Measurements from ENCODE around the gene SMARCB1.

The SMARCB1 gene

GRCh38 chr22:23780146-23780748 lies 6.5 kb upstream of the SMARCB1 start:
- no peak for DNase-seq (ENCODE audit: low read depth, low spot score)

- DNase-seq (ENCODE audit: low read depth, low spot score) = no peak
These were observed 5.7 kb upstream of the SMARCB1 start for GRCh38 chr22:23781065-23781464.

GRCh38 chr22:23781511-23782183 lies 5.1 kb upstream of the SMARCB1 start:
- no peak for DNase-seq (ENCODE audit: low read depth, low spot score)

DNA sequence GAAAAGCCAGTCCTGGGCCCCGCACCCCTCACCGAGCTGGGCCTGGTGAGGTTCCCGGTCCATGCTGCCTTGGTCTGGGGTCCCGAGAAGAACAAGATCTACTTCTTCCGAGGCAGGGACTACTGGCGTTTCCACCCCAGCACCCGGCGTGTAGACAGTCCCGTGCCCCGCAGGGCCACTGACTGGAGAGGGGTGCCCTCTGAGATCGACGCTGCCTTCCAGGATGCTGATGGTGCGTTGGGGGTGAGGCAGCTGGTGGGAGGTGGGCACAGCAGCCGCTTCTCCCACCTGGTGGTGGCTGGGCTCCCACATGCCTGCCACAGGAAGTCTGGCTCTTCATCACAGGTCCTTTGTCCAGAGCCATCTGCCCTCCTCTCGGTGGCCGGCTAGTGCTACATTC lies 4.5 kb upstream of the SMARCB1 start:
- no peak for DNase-seq (ENCODE audit: low read depth, low spot score)

DNA sequence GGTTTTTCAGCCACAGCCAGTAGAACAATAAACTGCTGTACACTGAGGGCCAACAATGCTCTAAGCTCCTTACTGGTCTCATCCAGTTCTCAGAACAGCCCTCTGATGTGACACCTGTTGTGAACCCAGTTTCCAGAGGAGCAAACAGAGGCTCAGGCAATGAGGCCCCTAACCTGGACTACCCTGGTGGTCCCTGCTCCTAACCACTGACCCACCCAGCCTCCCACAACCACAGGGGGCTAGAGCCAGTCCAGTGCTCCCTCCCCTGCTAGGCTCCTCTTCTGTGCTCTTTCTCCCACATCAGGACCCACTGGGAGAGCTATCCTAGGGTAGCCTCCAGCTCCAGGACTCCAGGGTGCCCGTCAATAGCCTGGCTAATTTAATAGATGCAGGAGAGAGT lies 4.1 kb upstream of the SMARCB1 start:
- no peak for DNase-seq (ENCODE audit: low read depth, low spot score)

DNA sequence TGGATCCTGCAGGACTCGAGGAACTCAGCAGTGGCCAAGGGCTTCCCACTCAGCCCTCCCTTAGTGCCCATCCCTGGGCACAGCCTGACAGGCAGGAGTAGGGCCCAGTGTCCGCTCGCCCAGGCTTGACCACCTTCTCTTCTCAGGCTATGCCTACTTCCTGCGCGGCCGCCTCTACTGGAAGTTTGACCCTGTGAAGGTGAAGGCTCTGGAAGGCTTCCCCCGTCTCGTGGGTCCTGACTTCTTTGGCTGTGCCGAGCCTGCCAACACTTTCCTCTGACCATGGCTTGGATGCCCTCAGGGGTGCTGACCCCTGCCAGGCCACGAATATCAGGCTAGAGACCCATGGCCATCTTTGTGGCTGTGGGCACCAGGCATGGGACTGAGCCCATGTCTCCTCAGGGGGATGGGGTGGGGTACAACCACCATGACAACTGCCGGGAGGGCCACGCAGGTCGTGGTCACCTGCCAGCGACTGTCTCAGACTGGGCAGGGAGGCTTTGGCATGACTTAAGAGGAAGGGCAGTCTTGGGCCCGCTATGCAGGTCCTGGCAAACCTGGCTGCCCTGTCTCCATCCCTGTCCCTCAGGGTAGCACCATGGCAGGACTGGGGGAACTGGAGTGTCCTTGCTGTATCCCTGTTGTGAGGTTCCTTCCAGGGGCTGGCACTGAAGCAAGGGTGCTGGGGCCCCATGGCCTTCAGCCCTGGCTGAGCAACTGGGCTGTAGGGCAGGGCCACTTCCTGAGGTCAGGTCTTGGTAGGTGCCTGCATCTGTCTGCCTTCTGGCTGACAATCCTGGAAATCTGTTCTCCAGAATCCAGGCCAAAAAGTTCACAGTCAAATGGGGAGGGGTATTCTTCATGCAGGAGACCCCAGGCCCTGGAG lies 3.3 kb upstream of the SMARCB1 start:
- no peak for DNase-seq (ENCODE audit: low read depth, low spot score)

GRCh38 chr22:23784215-23784732 lies 2.5 kb upstream of the SMARCB1 start:
- DNase-seq (ENCODE audit: low read depth, low spot score) = no peak

DNA sequence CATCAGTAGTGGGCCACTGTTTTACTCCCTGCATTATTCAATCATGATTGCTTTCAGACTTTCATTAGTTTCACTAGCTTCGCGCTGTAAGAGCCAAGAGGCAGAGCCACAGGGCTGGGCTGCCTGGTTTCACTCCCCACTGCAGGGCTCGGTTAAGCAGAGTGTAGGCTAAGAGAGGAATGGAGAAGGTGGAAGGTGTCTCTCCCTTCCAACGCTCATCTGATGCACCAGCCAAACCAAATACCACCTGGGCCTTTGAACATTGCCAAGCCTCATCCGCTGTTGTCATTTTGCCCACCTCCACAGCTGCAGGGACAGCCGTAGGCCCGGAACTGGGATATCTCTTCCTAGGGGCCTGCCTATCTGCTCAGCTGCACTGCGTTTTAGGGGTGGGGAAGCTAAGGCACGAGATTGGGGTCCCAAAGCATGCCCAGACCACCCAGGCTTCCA lies 480 bp upstream of the SMARCB1 start:
- DNase-seq (ENCODE audit: low read depth, low spot score) = no peak

DNA sequence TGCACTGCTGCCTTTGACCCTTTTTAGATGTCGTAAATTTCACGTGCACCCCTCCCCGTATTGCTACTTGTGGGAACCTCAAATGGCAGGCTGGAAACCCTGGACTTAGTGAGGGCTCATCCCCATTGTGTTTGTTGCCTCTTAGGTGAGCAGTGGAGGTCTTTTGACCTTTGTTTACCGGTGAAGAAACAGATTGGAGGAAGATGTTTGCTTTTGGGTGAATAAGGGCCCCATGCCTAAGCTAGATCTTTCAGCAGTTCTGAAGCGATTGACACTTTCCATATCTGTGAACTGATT lies 782 bp downstream of the SMARCB1 start:
- no peak for DNase-seq (ENCODE audit: low read depth, low spot score)

DNA sequence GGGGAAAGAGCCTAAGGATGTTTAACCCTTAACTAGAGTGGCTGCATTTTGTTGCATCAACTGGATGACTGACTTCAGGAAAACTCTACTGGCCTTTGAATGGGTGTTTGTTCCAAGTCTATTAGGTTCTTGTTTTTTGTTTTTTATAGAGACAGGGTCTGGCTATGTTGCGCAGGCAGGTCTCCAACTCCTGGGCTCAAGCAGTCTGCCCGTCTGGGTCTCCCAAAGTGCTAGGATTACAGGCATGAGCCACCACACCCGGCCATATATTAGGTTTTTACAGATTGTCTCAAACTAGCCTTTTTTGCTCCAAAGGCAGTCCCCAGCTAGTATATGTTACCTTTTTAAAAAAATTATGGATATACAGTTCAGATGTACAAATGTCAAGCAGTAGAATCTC lies 1.1 kb downstream of the SMARCB1 start:
- DNase-seq (ENCODE audit: low read depth, low spot score) = no peak

- DNase-seq (ENCODE audit: low read depth, low spot score) = no peak
These were observed 2.4 kb downstream of the SMARCB1 start for GRCh38 chr22:23789121-23789520.

GRCh38 chr22:23789638-23790037 lies 2.9 kb downstream of the SMARCB1 start:
- no peak for DNase-seq (ENCODE audit: low read depth, low spot score)

DNA sequence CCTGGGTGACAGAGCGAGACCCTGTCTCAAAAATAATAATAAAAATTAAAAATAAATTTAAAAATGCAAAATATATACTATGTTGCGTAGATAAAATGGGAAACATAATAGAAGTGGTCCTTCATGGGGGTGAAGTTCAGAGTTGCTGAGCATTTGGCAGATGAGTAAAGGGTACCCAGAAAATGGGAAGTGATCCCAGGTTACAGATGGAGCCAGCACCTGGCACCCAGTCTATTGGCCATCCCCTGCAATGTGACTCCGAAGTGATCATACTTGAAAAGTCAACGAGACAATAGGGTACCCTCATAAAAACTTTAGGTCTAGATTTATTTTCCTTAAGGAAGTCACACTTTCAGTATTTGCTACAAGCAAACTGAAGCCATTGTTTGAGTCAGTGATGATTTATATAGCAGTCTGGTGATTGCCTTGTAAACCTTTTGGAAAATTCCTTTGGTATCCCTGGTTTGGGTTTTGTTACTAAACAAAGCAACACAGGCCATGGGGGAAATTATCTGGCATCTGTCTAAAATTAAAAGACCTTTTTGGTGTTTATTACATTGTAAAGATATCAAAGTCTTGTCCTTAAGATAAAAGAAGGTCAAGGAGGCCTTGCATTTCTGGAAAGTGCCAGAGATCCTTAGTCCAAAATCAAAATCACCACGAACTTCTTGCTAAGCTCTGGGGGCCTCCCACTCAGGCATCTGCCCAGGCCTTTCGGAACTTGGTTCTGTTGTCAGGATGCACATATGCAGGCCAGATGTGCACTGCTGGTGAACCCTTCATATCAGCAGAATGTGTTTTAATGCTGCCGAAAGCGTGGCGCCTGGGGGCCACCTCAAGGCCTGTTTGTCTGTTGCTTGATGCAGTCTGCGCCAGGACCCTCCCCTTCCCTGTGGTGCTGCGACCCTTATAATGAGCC lies 4.3 kb downstream of the SMARCB1 start:
- DNase-seq (ENCODE audit: low read depth, low spot score) = no peak

GRCh38 chr22:23791738-23792645 lies 5.2 kb downstream of the SMARCB1 start:
- no peak for DNase-seq (ENCODE audit: low read depth, low spot score)

GRCh38 chr22:23793326-23793725 lies 6.6 kb downstream of the SMARCB1 start:
- DNase-seq (ENCODE audit: low read depth, low spot score) = no peak

GRCh38 chr22:23796461-23796860 lies 9.7 kb downstream of the SMARCB1 start:
- no peak for DNase-seq (ENCODE audit: low read depth, low spot score)

DNA sequence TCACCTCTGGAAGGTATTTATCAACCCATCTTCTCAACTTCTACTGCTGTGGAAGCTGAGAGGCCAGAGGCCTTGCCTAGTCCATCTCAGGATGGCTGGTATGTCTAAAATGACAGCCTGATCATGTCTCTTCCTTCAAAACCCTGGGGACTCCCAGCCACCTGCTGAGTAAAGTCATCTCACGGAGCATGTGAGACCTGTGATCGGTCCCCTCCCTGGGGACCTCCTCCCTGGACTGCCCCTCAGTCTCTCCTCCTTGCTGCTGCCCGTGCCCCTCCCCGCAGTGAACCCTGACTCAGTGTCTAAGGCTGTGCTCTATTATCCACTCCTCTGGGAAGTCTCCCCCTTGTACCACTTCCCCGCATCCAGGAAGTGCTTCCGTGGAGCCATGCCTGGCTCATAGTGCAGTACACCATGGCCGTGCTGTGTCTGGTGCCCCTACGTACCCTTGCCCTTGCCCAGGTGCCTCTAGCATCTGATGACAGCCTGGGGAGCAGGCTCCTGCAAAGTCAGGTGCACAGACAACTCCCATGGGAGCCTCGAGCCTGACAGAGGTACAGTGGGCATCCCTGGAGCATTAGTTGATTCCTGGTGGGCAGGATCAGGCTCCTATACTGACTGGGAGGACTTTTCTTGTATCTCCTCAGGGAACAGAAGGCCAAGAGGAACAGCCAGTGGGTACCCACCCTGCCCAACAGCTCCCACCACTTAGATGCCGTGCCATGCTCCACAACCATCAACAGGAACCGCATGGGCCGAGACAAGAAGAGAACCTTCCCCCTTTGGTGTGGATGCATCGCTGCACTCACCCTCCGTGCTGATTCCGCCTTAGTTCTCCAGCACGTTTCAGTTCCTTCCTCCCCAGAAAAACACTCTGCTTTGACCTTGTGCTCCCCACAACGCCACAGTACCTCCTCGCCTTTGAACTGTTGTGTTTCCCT lies 13.8 kb downstream of the SMARCB1 start:
- DNase-seq (ENCODE audit: low read depth, low spot score) = no peak

- DNase-seq (ENCODE audit: low read depth, low spot score) = no peak
These were observed 14.6 kb downstream of the SMARCB1 start for GRCh38 chr22:23801238-23801821.

DNA sequence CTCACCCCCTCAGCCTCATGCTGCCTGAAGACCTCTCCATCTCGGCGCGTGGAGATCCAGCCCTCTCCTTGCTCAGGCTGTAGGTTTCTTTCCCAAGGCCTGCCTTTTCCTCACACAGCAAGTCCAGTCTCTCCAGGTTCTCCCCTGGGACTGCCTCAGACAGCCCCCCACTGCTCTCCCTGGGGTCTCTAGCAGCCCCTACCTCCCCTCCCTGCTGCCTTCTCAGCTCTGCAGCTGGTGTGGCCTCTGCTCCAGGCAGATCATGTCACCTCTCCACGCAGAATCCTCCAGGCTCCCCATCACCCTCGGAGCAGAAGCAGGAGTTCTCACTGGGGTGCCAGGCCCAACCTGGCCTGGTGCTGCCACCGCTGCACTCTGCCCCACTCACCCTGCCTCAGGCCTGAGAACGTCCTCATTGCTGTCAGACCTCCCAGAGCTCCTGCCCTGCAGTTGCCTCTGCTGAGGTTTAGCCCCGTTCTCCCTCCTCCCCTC lies 15.2 kb downstream of the SMARCB1 start:
- no peak for DNase-seq (ENCODE audit: low read depth, low spot score)
